ENCODE data around the gene ANKRD40CL. TPM values are rescaled to one million over a fixed set of nuclear protein-coding genes. Genes with fewer than 3 reads are reported as not detected.
A peak's percentile ranks its signal among the peaks of the same experiment; 100 is the strongest.

ANKRD40CL gene
- total RNA-seq, 1 experiment from 2014 or later: not detected

- H3K23me2 ChIP-seq (ENCODE audit: insufficient read length, low read depth, low read length, poor library complexity, severe bottlenecking): no peaks in the 10 kb centered on the region
- Mint-ChIP-seq H3K4me1 (peaks cover 15 to 20% of the 10 kb centered on the region in 2 experiments), H3K4me3 (no peak overlapping the region), H3K9me3 (no peaks in the 10 kb centered on the region), H3K36me3 (ENCODE audit: insufficient read depth in 1 of 3, low read depth in 3 of 3) (peaks cover 0 to 4% (median under 1%) of the 10 kb centered on the region in 3 experiments; a peak in 4 of 7 replicates), H3K27me3 (ENCODE audit: low read depth) (no peaks in the 10 kb centered on the region), H3K27ac (peak overlapping the region in 1 of 3 experiments; percentile 49; a peak in 1 of 7 replicates)
- DNase-seq: no peak
- H2BK120ac ChIP-seq (ENCODE audit: low read depth, low read length, poor library complexity, severe bottlenecking): no peak overlapping the region
- no peaks in the 10 kb centered on the region for H3K4me1 ChIP-seq (ENCODE audit: insufficient read depth, low read length)
- no peak overlapping the region for H2BK12ac ChIP-seq (ENCODE audit: insufficient read length, low read depth, low read length)
- no peaks in the 10 kb centered on the region for H3K9me3 ChIP-seq (ENCODE audit: control insufficient read depth, low read depth, low read length)
- H3K14ac ChIP-seq (ENCODE audit: insufficient read depth, low read length): no peak overlapping the region
- H3K79me2 ChIP-seq (ENCODE audit: insufficient read depth, low read length): peaks cover 85% of the 10 kb centered on the region
- no peak overlapping the region for H2BK5ac ChIP-seq (ENCODE audit: insufficient read length, low read length)
- TF ChIP-seq CTCF (conservative IDR thresholded peaks at IDR 0.05): no peak
- no peak overlapping the region for H4K8ac ChIP-seq (replicated peaks; ENCODE audit: insufficient read length, low read depth, low read length)
- no peak overlapping the region for H4K5ac ChIP-seq (ENCODE audit: insufficient read length, low read depth, low read length)
- no peak overlapping the region for H3K23ac ChIP-seq (ENCODE audit: insufficient read length, low read depth, low read length)
- no peak overlapping the region for H3T11ph ChIP-seq (ENCODE audit: low read length)
- no peak overlapping the region for H3K18ac ChIP-seq (ENCODE audit: insufficient read length, low read depth, low read length)
- no peak overlapping the region for H2BK15ac ChIP-seq (ENCODE audit: low read depth, low read length)
- WGBS (ENCODE audit: extremely low coverage, insufficient read length, low lambda C conversion rate): no CpG with 5 or more reads among the region's 2 CpGs
- no peak overlapping the region for H3K4me2 ChIP-seq (ENCODE audit: insufficient read depth, insufficient read length, low read length)
- H2AFZ ChIP-seq (ENCODE audit: low read length): no peak overlapping the region
- no peak overlapping the region for H3K56ac ChIP-seq (ENCODE audit: insufficient read length, low read depth, low read length)
- no peak overlapping the region for H3K4ac ChIP-seq (ENCODE audit: low read depth, low read length)
- peaks cover 14% of the 10 kb centered on the region for H3K79me1 ChIP-seq (ENCODE audit: insufficient read depth, low read depth, low read length, poor library complexity, severe bottlenecking)
- H3K27me3 ChIP-seq (ENCODE audit: insufficient read depth, low read length): no peaks in the 10 kb centered on the region
- H3K9ac ChIP-seq (ENCODE audit: extremely low read depth, insufficient read length, low read length): no peak overlapping the region
- H2BK20ac ChIP-seq (ENCODE audit: low read depth, low read length, poor library complexity, severe bottlenecking): no peak overlapping the region
- no peak overlapping the region for H2AK5ac ChIP-seq (ENCODE audit: insufficient read length, low read length)
- no peak overlapping the region for H3K27ac ChIP-seq (ENCODE audit: insufficient read length, low read depth, low read length)
- no peaks in the 10 kb centered on the region for H4K20me1 ChIP-seq (ENCODE audit: control insufficient read depth, insufficient read depth, insufficient read length)
- H4K91ac ChIP-seq (ENCODE audit: insufficient read length, low read depth, low read length): no peak overlapping the region
These were observed 39.2 kb downstream of the ANKRD40CL start for GRCh38 chr17:50728112-50728429.

Data from H9 (cell line).